ENCODE results near the gene TENM4.

Gene TENM4

GRCh38 chr11:79402912-79403311 is 37.9 kb downstream of the TENM4 start:
- Histone ChIP-seq H3K4me1 (ENCODE audit: control insufficient read depth in 2 of 2, insufficient read depth in 1 of 2, low read depth in 1 of 2, low read length in 2 of 2) (peaks cover 0 to 2% of the 10 kb centered on the region in 2 donors), H2BK12ac (ENCODE audit: low read length) (no peak overlapping the region), H2AFZ (ENCODE audit: low read length) (no peak overlapping the region), H4K8ac (ENCODE audit: low read depth, low read length) (no peak overlapping the region), H3K14ac (ENCODE audit: low read length) (no peak overlapping the region), H3K4ac (ENCODE audit: low read length) (no peak overlapping the region), H3K36me3 (replicated peaks in 1 of 2; ENCODE audit: control insufficient read depth in 2 of 2, insufficient read depth in 2 of 2, low read length in 2 of 2) (no peaks in the 10 kb centered on the region), H4K91ac (ENCODE audit: low read depth, low read length, poor library complexity) (no peak overlapping the region), H2AK5ac (ENCODE audit: low read depth, low read length) (no peak overlapping the region), H3K27me3 (ENCODE audit: control insufficient read depth in 3 of 3, insufficient read depth in 3 of 3, low read depth in 1 of 3, low read length in 3 of 3) (no peaks in the 10 kb centered on the region), H3K23ac (ENCODE audit: low read depth, low read length, poor library complexity) (no peak overlapping the region), H3K9ac (ENCODE audit: low read depth, low read length, poor library complexity) (no peak overlapping the region), H2BK15ac (ENCODE audit: low read length) (no peak overlapping the region), H3K9me3 (replicated peaks in 1 of 2; ENCODE audit: control insufficient read depth in 2 of 2, insufficient read depth in 1 of 2, low read depth in 1 of 2, low read length in 2 of 2) (peaks cover 0 to 2% of the 10 kb centered on the region in 2 donors), H3K27ac (replicated peaks; ENCODE audit: low read length) (no peak overlapping the region), H2BK5ac (ENCODE audit: low read length) (no peak overlapping the region), H3K79me1 (ENCODE audit: low read depth, low read length) (no peaks in the 10 kb centered on the region), H3K18ac (ENCODE audit: low read length) (no peak overlapping the region), H3K4me3 (ENCODE audit: low read length in 2 of 2) (no peak overlapping the region), H2BK120ac (ENCODE audit: low read depth, low read length) (no peak overlapping the region), H3K4me2 (ENCODE audit: insufficient read depth, low read length, poor library complexity, severe bottlenecking) (no peak overlapping the region)
- WGBS, 2 donors (ENCODE audit: extremely low coverage in 2 of 2, insufficient read length in 2 of 2, insufficient replicate concordance in 1 of 2), result no CpG with 5 or more reads among the region's 3 CpGs
- no peak for DNase-seq (ENCODE audit: low spot score)

GRCh38 chr11:79400717-79401330 is 40.0 kb downstream of the TENM4 start:
- Histone ChIP-seq H3K36me3 (replicated peaks in 1 of 2; ENCODE audit: control insufficient read depth in 2 of 2, insufficient read depth in 2 of 2, low read length in 2 of 2) (no peaks in the 10 kb centered on the region), H3K9ac (ENCODE audit: low read depth, low read length, poor library complexity) (no peak overlapping the region), H2AK5ac (ENCODE audit: low read depth, low read length) (no peak overlapping the region), H3K4me2 (ENCODE audit: insufficient read depth, low read length, poor library complexity, severe bottlenecking) (no peak overlapping the region), H3K4ac (ENCODE audit: low read length) (no peak overlapping the region), H2AFZ (ENCODE audit: low read length) (no peak overlapping the region), H3K18ac (ENCODE audit: low read length) (no peak overlapping the region), H3K4me1 (ENCODE audit: control insufficient read depth in 2 of 2, insufficient read depth in 1 of 2, low read depth in 1 of 2, low read length in 2 of 2) (no peaks in the 10 kb centered on the region), H2BK15ac (ENCODE audit: low read length) (no peak overlapping the region), H2BK12ac (ENCODE audit: low read length) (no peak overlapping the region), H3K14ac (ENCODE audit: low read length) (no peak overlapping the region), H3K9me3 (replicated peaks in 1 of 2; ENCODE audit: control insufficient read depth in 2 of 2, insufficient read depth in 1 of 2, low read depth in 1 of 2, low read length in 2 of 2) (peaks cover 0 to 2% of the 10 kb centered on the region in 2 donors), H2BK120ac (ENCODE audit: low read depth, low read length) (no peak overlapping the region), H3K23ac (ENCODE audit: low read depth, low read length, poor library complexity) (no peak overlapping the region), H3K79me1 (ENCODE audit: low read depth, low read length) (no peaks in the 10 kb centered on the region), H3K4me3 (ENCODE audit: low read length in 2 of 2) (no peak overlapping the region), H3K27me3 (ENCODE audit: control insufficient read depth in 3 of 3, insufficient read depth in 3 of 3, low read depth in 1 of 3, low read length in 3 of 3) (no peaks in the 10 kb centered on the region), H2BK5ac (ENCODE audit: low read length) (no peak overlapping the region), H4K91ac (ENCODE audit: low read depth, low read length, poor library complexity) (no peak overlapping the region), H4K8ac (ENCODE audit: low read depth, low read length) (no peak overlapping the region), H3K27ac (replicated peaks; ENCODE audit: low read length) (no peak overlapping the region)
- peak; percentile 17 for DNase-seq (ENCODE audit: low spot score)
- no CpG with 5 or more reads among the region's 4 CpGs for WGBS, 2 donors (ENCODE audit: extremely low coverage in 2 of 2, insufficient read length in 2 of 2, insufficient replicate concordance in 1 of 2)

GRCh38 chr11:79400206-79400605 is 40.6 kb downstream of the TENM4 start:
- Histone ChIP-seq H2AK5ac (ENCODE audit: low read depth, low read length) (no peak overlapping the region), H2BK12ac (ENCODE audit: low read length) (no peak overlapping the region), H3K4me3 (ENCODE audit: low read length in 2 of 2) (no peak overlapping the region), H3K14ac (ENCODE audit: low read length) (no peak overlapping the region), H3K18ac (ENCODE audit: low read length) (no peak overlapping the region), H3K9ac (ENCODE audit: low read depth, low read length, poor library complexity) (no peak overlapping the region), H2BK15ac (ENCODE audit: low read length) (no peak overlapping the region), H3K4ac (ENCODE audit: low read length) (no peak overlapping the region), H2AFZ (ENCODE audit: low read length) (no peak overlapping the region), H3K23ac (ENCODE audit: low read depth, low read length, poor library complexity) (no peak overlapping the region), H3K36me3 (replicated peaks in 1 of 2; ENCODE audit: control insufficient read depth in 2 of 2, insufficient read depth in 2 of 2, low read length in 2 of 2) (no peaks in the 10 kb centered on the region), H4K8ac (ENCODE audit: low read depth, low read length) (no peak overlapping the region), H4K91ac (ENCODE audit: low read depth, low read length, poor library complexity) (no peak overlapping the region), H3K27ac (replicated peaks; ENCODE audit: low read length) (no peak overlapping the region), H2BK5ac (ENCODE audit: low read length) (no peak overlapping the region), H3K79me1 (ENCODE audit: low read depth, low read length) (no peaks in the 10 kb centered on the region), H2BK120ac (ENCODE audit: low read depth, low read length) (no peak overlapping the region), H3K27me3 (ENCODE audit: control insufficient read depth in 3 of 3, insufficient read depth in 3 of 3, low read depth in 1 of 3, low read length in 3 of 3) (no peaks in the 10 kb centered on the region), H3K4me1 (ENCODE audit: control insufficient read depth in 2 of 2, insufficient read depth in 1 of 2, low read depth in 1 of 2, low read length in 2 of 2) (no peaks in the 10 kb centered on the region), H3K4me2 (ENCODE audit: insufficient read depth, low read length, poor library complexity, severe bottlenecking) (no peak overlapping the region), H3K9me3 (replicated peaks in 1 of 2; ENCODE audit: control insufficient read depth in 2 of 2, insufficient read depth in 1 of 2, low read depth in 1 of 2, low read length in 2 of 2) (peaks cover 0 to 2% of the 10 kb centered on the region in 2 donors)
- no peak for DNase-seq (ENCODE audit: low spot score)
- no CpG with 5 or more reads among the region's 2 CpGs for WGBS, 2 donors (ENCODE audit: extremely low coverage in 2 of 2, insufficient read length in 2 of 2, insufficient replicate concordance in 1 of 2)

- Histone ChIP-seq H4K91ac (ENCODE audit: low read depth, low read length, poor library complexity) (no peak overlapping the region), H2BK5ac (ENCODE audit: low read length) (no peak overlapping the region), H3K27me3 (ENCODE audit: control insufficient read depth in 3 of 3, insufficient read depth in 3 of 3, low read depth in 1 of 3, low read length in 3 of 3) (no peaks in the 10 kb centered on the region), H3K9me3 (replicated peaks in 1 of 2; ENCODE audit: control insufficient read depth in 2 of 2, insufficient read depth in 1 of 2, low read depth in 1 of 2, low read length in 2 of 2) (peaks cover 0 to 2% of the 10 kb centered on the region in 2 donors), H3K14ac (ENCODE audit: low read length) (no peak overlapping the region), H2BK120ac (ENCODE audit: low read depth, low read length) (no peak overlapping the region), H3K27ac (replicated peaks; ENCODE audit: low read length) (no peak overlapping the region), H2AK5ac (ENCODE audit: low read depth, low read length) (no peak overlapping the region), H3K4me1 (ENCODE audit: control insufficient read depth in 2 of 2, insufficient read depth in 1 of 2, low read depth in 1 of 2, low read length in 2 of 2) (peaks cover 3 to 4% of the 10 kb centered on the region in 2 donors), H3K4ac (ENCODE audit: low read length) (no peak overlapping the region), H3K9ac (ENCODE audit: low read depth, low read length, poor library complexity) (no peak overlapping the region), H3K4me2 (ENCODE audit: insufficient read depth, low read length, poor library complexity, severe bottlenecking) (no peak overlapping the region), H3K79me1 (ENCODE audit: low read depth, low read length) (no peaks in the 10 kb centered on the region), H3K23ac (ENCODE audit: low read depth, low read length, poor library complexity) (no peak overlapping the region), H2BK15ac (ENCODE audit: low read length) (no peak overlapping the region), H3K36me3 (replicated peaks in 1 of 2; ENCODE audit: control insufficient read depth in 2 of 2, insufficient read depth in 2 of 2, low read length in 2 of 2) (no peaks in the 10 kb centered on the region), H2AFZ (ENCODE audit: low read length) (no peak overlapping the region), H3K4me3 (ENCODE audit: low read length in 2 of 2) (no peak overlapping the region), H3K18ac (ENCODE audit: low read length) (no peak overlapping the region), H4K8ac (ENCODE audit: low read depth, low read length) (no peak overlapping the region), H2BK12ac (ENCODE audit: low read length) (no peak overlapping the region)
- no CpG with 5 or more reads among the region's 1 CpG for WGBS, 2 donors (ENCODE audit: extremely low coverage in 2 of 2, insufficient read length in 2 of 2, insufficient replicate concordance in 1 of 2)
- DNase-seq (ENCODE audit: low spot score), result no peak
Measured at GRCh38 chr11:79397252-79397651, 43.6 kb downstream of the TENM4 start.
